ENCODE results near the gene NEK8.

The NEK8 gene

DNA sequence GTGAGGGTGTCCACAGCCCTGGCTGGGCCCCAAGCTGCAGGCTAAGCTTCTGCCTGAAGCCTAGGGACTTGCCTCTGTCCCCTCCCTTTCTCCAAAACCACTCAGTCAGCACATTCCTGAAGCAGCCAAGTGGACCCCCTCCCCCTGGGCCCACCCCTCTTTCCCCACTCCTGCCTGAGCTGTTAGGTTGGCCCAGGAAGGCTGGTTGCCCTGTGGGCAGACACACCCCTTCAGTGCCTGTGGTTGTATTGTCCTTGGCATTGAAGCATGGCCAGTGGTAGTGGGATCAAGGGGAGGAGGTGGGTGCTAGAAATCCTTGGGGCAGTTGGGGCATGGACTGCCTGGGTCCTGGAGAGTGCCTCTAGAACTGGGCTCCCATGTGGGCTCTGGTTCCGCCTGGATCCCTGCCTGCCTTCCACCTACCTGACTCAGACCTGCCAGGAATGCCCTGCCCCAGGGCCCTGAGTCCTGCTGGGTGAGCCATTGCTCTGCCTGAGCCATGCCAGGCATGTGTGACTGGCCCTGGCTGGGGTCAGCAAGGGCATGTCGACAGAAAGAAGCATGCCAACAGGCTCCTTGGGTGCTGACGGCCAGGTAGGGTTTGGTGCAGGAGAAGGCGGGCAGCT lies 17.3 kb downstream of the NEK8 start:
- no peak for DNase-seq

GRCh38 chr17:28746611-28747050 lies 18.0 kb downstream of the NEK8 start:
- no peak for DNase-seq

DNA sequence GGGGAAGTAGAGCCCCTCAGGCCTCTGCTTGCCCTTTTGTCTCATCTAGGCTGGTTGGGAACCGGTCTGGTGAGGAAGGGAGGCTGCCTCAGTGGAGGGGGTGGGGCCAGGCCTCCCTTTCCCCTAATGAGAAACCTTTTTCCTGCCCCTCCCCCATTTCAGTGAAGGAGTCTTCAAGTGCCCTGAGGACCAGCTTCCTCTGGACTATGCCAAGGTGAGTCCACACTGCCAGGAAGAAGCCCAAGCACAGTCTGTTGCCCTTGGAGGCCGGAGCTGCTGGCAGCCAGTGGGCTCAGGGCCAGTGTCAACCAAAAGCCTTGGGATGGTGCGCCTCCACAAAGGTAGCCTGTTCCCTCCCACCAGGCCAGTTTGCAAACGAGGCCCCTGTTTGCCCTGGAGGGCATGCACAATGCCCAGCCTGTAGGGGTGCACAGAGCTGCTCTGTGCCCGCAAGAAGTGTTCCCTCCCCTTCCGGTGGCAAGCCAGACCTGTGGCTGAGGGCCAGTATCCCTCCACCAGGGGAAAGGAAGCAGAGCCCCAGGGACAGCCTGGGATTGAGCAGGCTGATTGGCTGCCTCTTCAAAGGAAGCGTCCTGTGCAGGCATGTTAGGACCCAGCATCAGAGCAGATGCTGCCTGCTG lies 18.6 kb downstream of the NEK8 start:
- no peak for DNase-seq

DNA sequence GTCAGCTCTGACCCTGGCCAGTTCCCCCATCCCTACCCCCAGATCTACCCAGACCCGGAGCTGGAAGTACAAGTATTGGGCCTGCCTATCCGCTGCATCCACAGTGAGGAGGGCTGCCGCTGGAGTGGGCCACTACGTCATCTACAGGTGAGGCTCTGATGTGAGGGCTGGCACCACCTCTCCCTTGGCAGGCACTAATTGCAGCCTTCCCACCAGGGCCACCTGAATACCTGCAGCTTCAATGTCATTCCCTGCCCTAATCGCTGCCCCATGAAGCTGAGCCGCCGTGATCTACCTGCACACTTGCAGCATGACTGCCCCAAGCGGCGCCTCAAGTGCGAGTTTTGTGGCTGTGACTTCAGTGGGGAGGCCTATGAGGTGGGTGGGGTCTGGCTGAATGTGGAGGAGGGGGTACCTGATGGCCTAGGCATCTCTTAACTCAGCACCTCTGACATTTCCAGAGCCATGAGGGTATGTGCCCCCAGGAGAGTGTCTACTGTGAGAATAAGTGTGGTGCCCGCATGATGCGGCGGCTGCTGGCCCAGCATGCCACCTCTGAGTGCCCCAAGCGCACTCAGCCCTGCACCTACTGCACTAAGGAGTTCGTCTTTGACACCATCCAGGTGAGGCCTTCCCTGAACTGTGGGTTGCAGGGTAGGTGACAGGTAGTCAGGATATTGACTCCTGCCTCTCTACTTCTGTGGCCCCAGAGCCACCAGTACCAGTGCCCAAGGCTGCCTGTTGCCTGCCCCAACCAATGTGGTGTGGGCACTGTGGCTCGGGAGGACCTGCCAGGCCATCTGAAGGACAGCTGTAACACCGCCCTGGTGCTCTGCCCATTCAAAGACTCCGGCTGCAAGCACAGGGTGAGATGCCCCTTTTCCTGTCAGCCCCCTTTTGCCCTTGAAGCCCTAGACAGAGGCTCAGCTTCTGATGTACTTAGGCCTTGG lies 19.5 kb downstream of the NEK8 start:
- DNase-seq, result no peak

DNA sequence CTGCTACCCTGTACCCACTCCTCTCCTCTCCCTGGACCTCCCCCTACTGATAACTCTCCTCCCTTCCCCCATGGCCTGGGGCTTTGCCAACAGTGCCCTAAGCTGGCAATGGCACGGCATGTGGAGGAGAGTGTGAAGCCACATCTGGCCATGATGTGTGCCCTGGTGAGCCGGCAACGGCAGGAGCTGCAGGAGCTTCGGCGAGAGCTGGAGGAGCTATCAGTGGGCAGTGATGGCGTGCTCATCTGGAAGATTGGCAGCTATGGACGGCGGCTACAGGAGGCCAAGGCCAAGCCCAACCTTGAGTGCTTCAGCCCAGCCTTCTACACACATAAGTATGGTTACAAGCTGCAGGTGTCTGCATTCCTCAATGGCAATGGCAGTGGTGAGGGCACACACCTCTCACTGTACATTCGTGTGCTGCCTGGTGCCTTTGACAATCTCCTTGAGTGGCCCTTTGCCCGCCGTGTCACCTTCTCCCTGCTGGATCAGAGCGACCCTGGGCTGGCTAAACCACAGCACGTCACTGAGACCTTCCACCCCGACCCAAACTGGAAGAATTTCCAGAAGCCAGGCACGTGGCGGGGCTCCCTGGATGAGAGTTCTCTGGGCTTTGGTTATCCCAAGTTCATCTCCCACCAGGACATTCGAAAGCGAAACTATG lies 20.4 kb downstream of the NEK8 start:
- DNase-seq, result no peak

DNA sequence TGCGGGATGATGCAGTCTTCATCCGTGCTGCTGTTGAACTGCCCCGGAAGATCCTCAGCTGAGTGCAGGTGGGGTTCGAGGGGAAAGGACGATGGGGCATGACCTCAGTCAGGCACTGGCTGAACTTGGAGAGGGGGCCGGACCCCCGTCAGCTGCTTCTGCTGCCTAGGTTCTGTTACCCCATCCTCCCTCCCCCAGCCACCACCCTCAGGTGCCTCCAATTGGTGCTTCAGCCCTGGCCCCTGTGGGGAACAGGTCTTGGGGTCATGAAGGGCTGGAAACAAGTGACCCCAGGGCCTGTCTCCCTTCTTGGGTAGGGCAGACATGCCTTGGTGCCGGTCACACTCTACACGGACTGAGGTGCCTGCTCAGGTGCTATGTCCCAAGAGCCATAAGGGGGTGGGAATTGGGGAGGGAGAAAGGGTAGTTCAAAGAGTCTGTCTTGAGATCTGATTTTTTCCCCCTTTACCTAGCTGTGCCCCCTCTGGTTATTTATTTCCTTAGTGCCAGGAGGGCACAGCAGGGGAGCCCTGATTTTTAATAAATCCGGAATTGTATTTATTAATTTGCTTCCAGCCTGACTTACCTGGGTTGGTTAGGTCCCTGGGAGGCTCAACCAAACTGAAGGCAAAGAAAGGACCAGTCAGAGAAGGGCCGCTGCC lies 21.1 kb downstream of the NEK8 start:
- no peak for DNase-seq

GRCh38 chr17:28750178-28751047 lies 21.8 kb downstream of the NEK8 start:
- peak; percentile 80 for DNase-seq

GRCh38 chr17:28751600-28752366 lies 23.2 kb downstream of the NEK8 start:
- DNase-seq, result no peak

DNA sequence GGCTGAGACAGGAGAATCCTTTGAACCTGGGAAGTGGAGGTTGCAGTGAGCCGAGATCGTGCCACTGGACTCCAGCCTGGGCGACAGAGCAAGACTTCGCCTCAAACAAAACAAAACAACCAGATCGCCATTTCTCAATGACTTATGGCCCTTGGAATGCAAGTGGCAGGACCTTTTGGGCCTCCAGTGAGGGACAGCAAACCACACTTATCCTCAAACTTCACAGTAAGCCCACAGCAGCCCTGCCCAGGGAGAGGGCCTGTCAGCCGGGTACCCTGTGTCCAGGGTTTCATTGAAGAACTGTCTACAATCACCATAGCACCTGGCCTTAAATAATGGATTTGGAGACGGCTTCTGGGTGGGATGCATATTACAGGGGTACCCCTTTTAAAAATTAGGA lies 26.9 kb downstream of the NEK8 start:
- no peak for DNase-seq

- DNase-seq, result no peak
These were observed 27.6 kb downstream of the NEK8 start for GRCh38 chr17:28756049-28756804.

DNA sequence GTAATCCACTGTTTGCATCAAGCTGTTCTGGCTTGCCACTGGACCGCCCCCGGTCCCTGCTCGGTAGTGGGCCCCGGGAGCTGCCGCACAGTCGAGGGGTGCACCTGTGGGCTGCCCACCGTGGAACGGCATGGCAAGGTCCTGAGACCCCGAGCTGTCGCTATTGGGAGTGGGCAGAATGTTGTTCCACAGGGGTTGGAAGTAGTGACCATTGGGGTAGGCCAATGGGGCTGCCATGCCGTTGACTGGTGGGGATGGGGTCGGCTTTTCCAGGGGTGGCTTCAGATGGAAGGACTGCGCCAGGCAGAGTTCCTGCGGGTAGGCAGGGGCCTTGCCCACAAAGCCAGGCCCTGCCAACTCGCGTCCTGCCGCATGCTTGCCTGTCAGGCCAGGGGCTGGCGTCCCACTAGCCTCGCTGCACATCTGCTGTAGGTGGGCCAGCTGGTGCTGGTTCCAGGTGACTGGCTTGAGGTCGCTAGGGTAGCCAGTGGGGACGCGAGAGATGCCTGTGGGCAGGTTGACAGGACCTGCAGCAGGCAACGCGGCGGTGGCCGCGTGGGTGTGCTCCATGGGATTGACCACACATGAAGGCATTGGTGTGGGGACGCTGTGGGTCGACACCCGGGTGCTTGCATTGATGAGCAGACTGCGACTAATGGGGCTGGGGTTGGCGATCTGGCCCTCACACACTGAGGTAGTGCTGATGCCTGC lies 30.0 kb downstream of the NEK8 start:
- no peak for DNase-seq

DNA sequence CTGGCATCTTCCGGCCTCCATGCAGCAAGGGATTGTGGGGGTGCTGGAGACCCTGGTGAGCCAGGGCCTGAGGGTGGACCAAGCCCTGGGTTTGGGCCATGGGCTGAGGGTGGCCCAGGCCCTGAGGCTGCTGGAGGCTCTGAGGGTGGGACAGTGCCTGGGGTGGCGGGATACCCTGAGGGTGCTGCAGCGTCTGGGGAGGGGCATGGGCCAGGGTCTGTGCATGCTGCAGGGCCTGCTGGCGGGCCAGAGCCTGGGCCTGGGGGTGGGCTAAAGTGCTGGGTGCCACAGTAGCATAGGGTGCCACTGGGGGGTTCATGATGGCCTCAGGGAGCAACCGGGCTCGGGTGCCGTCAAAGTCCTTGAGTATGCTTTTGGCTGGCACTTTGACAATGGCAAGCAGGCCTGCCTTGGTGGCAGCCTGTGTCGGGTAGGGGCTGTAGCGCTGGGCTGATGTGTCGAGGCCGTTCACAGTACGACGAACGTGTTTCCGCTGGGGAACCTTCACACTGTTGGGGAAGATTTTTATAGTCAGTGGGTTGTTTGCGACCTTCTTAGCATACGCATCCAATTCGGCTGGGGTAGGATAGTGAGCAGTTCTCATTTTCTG lies 30.8 kb downstream of the NEK8 start:
- DNase-seq, result no peak

- no peak for DNase-seq
These were observed 32.3 kb downstream of the NEK8 start for GRCh38 chr17:28760601-28761562.

- no peak for DNase-seq
These were observed 34.7 kb downstream of the NEK8 start for GRCh38 chr17:28763137-28763799.

GRCh38 chr17:28763804-28764266 lies 35.2 kb downstream of the NEK8 start:
- peak; percentile 61 for DNase-seq

DNA sequence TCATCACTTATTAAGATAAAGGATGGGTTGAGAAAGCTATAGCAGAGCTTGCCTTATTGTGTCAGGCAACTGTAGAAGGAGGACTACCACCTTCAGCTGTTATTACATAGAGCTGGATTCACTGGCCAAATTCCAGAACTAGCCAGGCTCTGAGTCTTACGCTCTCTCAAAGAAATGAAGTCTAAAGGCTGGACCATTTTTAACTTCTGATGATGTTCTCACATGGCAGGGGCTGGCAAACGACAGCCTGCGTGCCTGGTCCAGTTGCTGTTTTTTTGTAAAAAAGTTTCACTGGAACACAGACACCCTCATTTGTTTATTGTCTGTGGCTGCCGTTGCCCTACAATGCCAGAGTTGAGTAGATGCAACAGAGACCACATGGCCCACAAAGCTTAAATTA lies 36.5 kb downstream of the NEK8 start:
- no peak for DNase-seq

DNA sequence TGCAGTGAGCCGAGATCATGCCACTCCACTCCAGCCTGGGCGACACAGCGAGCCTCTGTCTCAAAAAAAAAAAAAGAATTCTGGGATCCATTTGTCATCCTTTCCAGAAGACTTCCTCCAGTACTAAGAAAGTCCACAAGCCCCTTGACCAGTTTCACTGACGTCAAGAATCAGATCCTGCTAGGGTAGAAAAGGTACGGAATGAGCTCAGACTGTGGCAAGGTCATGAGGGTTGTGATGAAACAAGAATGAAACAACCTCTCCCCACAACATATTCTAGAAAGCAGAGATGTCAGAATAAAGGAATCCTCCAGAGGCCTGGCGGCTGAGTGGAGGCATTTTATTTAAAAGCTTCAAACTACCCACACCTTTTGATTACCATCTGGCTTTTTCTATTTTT lies 45.1 kb downstream of the NEK8 start:
- DNase-seq, result no peak
